Retina (tissue), 1 donor: ENCODE data around the gene MT1HL1.
"Not testable (repeated sequence)": the region's sequence is repeated elsewhere in the genome, so short reads cannot be mapped to it uniquely, and the experiment has no call there.

Experiments used
- DNase-seq: peaks from one replicate; pipeline ENCODE4 v3.0.0-alpha.2; 2016

MT1HL1 gene

GRCh38 chr1:237013608-237014007 is 9.4 kb upstream of the MT1HL1 start:
- no peak for DNase-seq

- no peak for DNase-seq
Measured at GRCh38 chr1:237012788-237013383, 8.6 kb upstream of the MT1HL1 start.

- DNase-seq, result no peak
Measured at GRCh38 chr1:237012361-237012760, 8.1 kb upstream of the MT1HL1 start.

GRCh38 chr1:237011432-237011831 is 7.2 kb upstream of the MT1HL1 start:
- DNase-seq, result no peak

GRCh38 chr1:237009611-237010010 is 5.4 kb upstream of the MT1HL1 start:
- no peak for DNase-seq

GRCh38 chr1:237007147-237007881 is 3.1 kb upstream of the MT1HL1 start:
- DNase-seq, result no peak

GRCh38 chr1:237005674-237006073 is 1.4 kb upstream of the MT1HL1 start:
- peak; percentile 33 for DNase-seq

- DNase-seq, result no peak
Measured at GRCh38 chr1:237003516-237003915, 725 bp downstream of the MT1HL1 start.

GRCh38 chr1:237000191-237000590 is 4.0 kb downstream of the MT1HL1 start:
- DNase-seq, result no peak

GRCh38 chr1:236998546-236998945 is 5.7 kb downstream of the MT1HL1 start:
- DNase-seq, result peak; percentile 47

- DNase-seq, result peak; percentile 51
Measured at GRCh38 chr1:236997882-236998281, 6.4 kb downstream of the MT1HL1 start.

GRCh38 chr1:236997361-236997760 is 6.9 kb downstream of the MT1HL1 start:
- no peak for DNase-seq

- DNase-seq, result no peak
Measured at GRCh38 chr1:236994450-236994849, 9.8 kb downstream of the MT1HL1 start.

- DNase-seq, result no peak
Measured at GRCh38 chr1:236992449-236992848, 11.8 kb downstream of the MT1HL1 start.

GRCh38 chr1:236990052-236990445 is 14.2 kb downstream of the MT1HL1 start:
- no peak for DNase-seq

- no peak for DNase-seq
Measured at GRCh38 chr1:236989290-236990051, 14.8 kb downstream of the MT1HL1 start.

GRCh38 chr1:236983818-236984217 is 20.4 kb downstream of the MT1HL1 start:
- no peak for DNase-seq

GRCh38 chr1:236982380-236982779 is 21.9 kb downstream of the MT1HL1 start:
- DNase-seq, result no peak

- not testable (repeated sequence) for DNase-seq
Measured at GRCh38 chr1:236981431-236981830, 22.8 kb downstream of the MT1HL1 start.

- DNase-seq, result no peak
Measured at GRCh38 chr1:236980673-236981072, 23.6 kb downstream of the MT1HL1 start.

GRCh38 chr1:236979149-236979900 is 24.9 kb downstream of the MT1HL1 start:
- DNase-seq, result no peak

- DNase-seq, result no peak
Measured at GRCh38 chr1:236978740-236979139, 25.5 kb downstream of the MT1HL1 start.

GRCh38 chr1:236975461-236975860 is 28.8 kb downstream of the MT1HL1 start:
- DNase-seq, result no peak
